Right atrium auricular region (tissue), 2 donors: ENCODE results near the gene ACADVL. TPM values are rescaled to one million over a fixed set of nuclear protein-coding genes. Genes with fewer than 3 reads are reported as not detected.

Source experiments
- DNase-seq: peaks from one replicate; pipeline ENCODE4 v3.0.0-alpha.2; 2019; ENCODE audit warnings: low spot score
- H3K27ac ChIP-seq, 2 donors: fragments of 200-600 bp; sonication (generic); 1 replicate in 1 of 2; 2 replicates in 1 of 2; pipeline ENCODE4 v1.5.1; 2016 to 2019
- H3K27me3 ChIP-seq, 2 donors: fragments of 200-600 bp; sonication (generic); one replicate each; pipeline versions ENCODE4 v1.5.1 to v1.6.0; 2017 to 2019
- H3K36me3 ChIP-seq: fragments of 200-600 bp; sonication (generic); one replicate; pipeline ENCODE4 v1.5.1; 2016
- H3K4me1 ChIP-seq, 2 donors: fragments of 200-600 bp; sonication (generic); one replicate each; pipeline versions ENCODE4 v1.5.1 to v1.6.0; 2017 to 2019
- H3K4me3 ChIP-seq, 2 donors: fragments of 200-600 bp; sonication (generic); 1 replicate in 1 of 2; 2 replicates in 1 of 2; pipeline ENCODE4 v1.5.1; 2017 to 2019; ENCODE audit warnings: mild to moderate bottlenecking in 1 of 2, moderate library complexity in 1 of 2
- H3K9me3 ChIP-seq, 2 donors: fragments of 200-600 bp; sonication (generic); one replicate each; pipeline ENCODE4 v1.5.1; 2019
- CTCF ChIP-seq, 2 donors: fragments of 200-600 bp; sonication (generic); IDR thresholded peaks; one replicate each; pipeline ENCODE4 v1.5.1; 2019; ENCODE audit warnings: antibody characterized with exemption in 2 of 2
- total RNA-seq, 2 donors: library from RNA; depleted of rRNA; stranded (reverse); fragments of >200 nt; gene quantifications; one replicate each; pipeline ENCODE4 v1.1.0, GENCODE V29; 2016

The ACADVL gene
- total RNA-seq, 2 donors from 2014 or later = 695 to 758 TPM

- no peak overlapping the region for H3K4me3 ChIP-seq
- DNase-seq = no peak
- peaks cover 0 to 28% of the 10 kb centered on the region in 2 donors for H3K4me1 ChIP-seq
- no peak for TF ChIP-seq CTCF (IDR thresholded peaks at IDR 0.05)
- H3K36me3 ChIP-seq = peaks cover 93% of the 10 kb centered on the region
- H3K27me3 ChIP-seq = no peaks in the 10 kb centered on the region
- H3K9me3 ChIP-seq = no peaks in the 10 kb centered on the region
- H3K27ac ChIP-seq = no peak overlapping the region
These were observed 6.1 kb downstream of the ACADVL start for GRCh38 chr17:7225711-7226331.

GRCh38 chr17:7226721-7227710 is 7.3 kb downstream of the ACADVL start:
- Histone ChIP-seq H3K27me3 (no peaks in the 10 kb centered on the region), H3K4me3 (no peak overlapping the region), H3K9me3 (no peaks in the 10 kb centered on the region), H3K4me1 (peaks cover 0 to 19% of the 10 kb centered on the region in 2 donors), H3K27ac (no peak overlapping the region), H3K36me3 (peaks cover 82% of the 10 kb centered on the region)
- no peak for DNase-seq
- no peak for TF ChIP-seq CTCF (IDR thresholded peaks at IDR 0.05)

GRCh38 chr17:7228920-7229319 is 9.2 kb downstream of the ACADVL start:
- Histone ChIP-seq H3K36me3 (peaks cover 63% of the 10 kb centered on the region), H3K4me3 (no peak overlapping the region), H3K9me3 (no peaks in the 10 kb centered on the region), H3K27me3 (no peaks in the 10 kb centered on the region), H3K27ac (no peak overlapping the region), H3K4me1 (peaks cover 0 to 29% of the 10 kb centered on the region in 2 donors)
- no peak for TF ChIP-seq CTCF (IDR thresholded peaks at IDR 0.05)
- no peak for DNase-seq

GRCh38 chr17:7229504-7229903 is 9.8 kb downstream of the ACADVL start:
- DNase-seq = no peak
- Histone ChIP-seq H3K27ac (no peak overlapping the region), H3K27me3 (no peaks in the 10 kb centered on the region), H3K4me1 (peaks cover 0 to 23% of the 10 kb centered on the region in 2 donors), H3K9me3 (no peaks in the 10 kb centered on the region), H3K4me3 (no peak overlapping the region), H3K36me3 (peaks cover 57% of the 10 kb centered on the region)
- no peak for TF ChIP-seq CTCF (IDR thresholded peaks at IDR 0.05)

- H3K4me1 ChIP-seq = peaks cover 0 to 38% of the 10 kb centered on the region in 2 donors
- no peak for TF ChIP-seq CTCF (IDR thresholded peaks at IDR 0.05)
- H3K9me3 ChIP-seq = no peaks in the 10 kb centered on the region
- H3K27me3 ChIP-seq = no peaks in the 10 kb centered on the region
- no peak overlapping the region for H3K27ac ChIP-seq
- DNase-seq = no peak
- peaks cover 46% of the 10 kb centered on the region for H3K36me3 ChIP-seq
- no peak overlapping the region for H3K4me3 ChIP-seq
These were observed 12.4 kb downstream of the ACADVL start for GRCh38 chr17:7232114-7232513.
